SKM-1 treated with dmso at 0.1 percent for 144 hours (cell line): ENCODE data around the gene ARHGAP12.

Source experiments
- DNase-seq: peaks from one replicate; lab custom pipeline; 2025; ENCODE audit not compliant: unreplicated experiment; lab: John Stamatoyannopoulos, UW

ARHGAP12 gene

DNA sequence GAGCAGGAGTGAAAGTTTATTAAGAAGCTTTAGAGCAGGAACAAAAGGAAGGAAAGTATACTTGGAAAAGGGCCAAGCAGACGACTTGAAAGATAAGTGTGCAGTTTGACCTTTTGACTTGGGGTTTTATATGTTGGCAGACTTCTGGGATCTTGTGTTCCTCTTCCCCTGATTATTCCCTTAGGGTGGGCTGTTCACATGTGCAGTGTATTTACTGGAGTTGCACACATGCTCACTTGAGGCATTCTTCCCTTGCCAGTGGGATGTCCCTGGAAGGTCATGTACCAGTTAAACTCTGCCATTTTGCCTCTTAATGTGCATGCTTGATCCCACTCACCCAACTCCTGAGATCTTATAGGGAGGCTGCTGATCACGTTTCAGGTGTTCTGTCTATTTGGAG is 23.4 kb upstream of the ARHGAP12 start:
- DNase-seq, result no peak

DNA sequence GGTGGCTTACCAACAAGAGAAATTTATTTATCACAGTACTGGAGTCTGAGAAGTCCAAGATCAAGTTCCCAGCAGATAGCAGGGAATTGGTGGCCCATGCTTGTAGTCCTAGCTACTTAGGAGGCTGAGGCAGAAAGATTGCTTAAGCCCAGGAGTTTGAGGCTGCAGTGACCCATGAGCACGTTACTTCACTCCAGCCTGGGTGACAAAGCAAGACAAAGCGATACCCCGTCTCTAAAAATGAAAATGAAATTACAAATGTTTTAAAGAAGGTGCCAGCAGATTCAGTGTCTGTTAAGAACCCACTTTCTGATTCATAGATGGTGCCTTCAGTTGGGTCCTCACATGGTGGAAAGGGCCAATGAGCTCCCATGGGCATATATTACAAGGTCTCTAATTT is 20.6 kb upstream of the ARHGAP12 start:
- no peak for DNase-seq

DNA sequence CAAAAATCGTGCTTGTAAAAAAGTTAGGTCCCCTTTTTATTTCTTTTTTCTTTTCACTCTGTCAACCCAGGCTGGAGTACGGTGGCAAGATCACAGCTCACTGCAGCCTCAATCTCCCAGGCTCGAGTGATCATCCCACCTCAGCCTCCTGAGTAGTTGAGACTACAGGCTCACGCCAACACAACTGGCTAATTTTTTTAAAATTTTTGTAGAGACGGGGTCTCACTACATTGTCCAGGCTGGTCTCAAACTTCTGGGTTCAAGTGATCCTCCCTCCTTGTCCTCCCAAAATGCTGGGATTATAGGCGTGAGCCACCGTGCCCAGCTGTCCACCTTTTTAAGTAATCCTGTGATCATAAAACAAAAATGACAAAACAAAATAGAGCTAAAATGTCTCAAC is 19.4 kb upstream of the ARHGAP12 start:
- DNase-seq, result no peak

DNA sequence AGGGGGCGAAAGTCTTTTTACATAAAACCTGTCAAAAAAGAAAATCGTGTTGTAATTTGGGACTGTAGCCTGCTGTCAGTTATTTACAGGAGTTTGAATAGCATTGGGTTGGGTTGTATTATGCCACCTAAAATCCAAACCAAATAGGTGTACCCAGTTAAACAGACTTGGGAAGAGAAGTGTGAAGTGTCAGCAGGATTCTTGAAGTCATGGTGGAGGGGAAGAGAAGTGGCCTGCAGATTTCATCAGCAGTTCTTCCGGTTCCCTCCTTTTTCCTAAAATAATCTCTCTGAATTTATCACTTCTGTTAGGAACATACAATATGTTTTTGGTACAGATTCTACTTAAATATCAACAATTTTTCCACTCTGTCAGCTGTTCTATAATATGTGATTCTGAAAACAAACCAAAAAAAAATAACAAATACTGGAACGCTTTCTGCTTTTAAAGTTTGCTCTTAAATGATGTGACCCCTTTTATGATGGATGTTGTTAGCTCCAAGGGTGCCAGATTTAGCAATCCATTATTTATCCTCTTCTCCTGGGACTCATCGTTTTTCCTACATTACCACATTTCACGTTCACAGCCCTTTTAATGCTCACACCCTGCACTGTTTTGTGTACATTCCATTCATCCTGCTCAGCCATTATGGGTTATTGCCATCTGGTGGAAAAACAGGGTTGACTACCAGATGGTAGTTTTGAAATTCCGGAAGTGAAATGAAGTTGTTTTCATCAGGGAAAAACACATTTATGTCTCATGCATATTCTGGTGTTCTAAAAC is 18.7 kb upstream of the ARHGAP12 start:
- DNase-seq, result no peak

DNA sequence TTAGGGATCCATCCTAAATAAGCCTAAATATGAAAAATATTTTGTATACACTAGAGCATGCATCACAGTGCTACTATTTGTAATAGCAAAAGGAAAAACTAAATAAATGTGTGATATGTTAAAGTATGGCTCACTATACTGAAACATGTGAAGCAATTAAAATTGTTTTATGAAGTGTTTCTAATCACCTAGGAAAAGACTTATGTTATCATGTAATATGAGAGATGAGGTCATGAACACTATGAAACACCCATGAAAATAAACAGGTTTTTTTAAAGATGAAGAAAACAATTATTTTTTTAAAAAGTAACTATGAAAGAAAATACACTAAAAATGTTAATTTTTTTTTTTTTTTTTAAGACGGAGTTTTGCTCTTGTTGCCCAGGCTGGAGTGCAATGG is 16.8 kb upstream of the ARHGAP12 start:
- no peak for DNase-seq

DNA sequence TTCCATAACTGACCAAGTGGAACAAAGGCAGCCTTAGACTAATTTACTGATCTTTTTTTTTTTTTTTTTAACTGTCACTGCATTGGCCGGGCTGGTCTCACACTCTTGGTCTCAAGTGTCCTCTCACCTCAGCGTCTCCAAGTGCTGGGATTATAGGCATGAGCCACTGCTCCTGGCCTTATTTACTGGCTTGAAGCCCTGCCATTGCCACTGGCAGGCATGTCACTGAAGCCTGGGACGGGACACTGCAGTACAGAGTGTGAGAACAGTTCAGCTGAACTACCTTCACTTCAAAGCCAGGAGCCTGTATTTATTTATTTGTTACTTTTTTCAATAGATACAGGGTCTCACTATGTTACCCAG is 15.4 kb upstream of the ARHGAP12 start:
- DNase-seq, result no peak

DNA sequence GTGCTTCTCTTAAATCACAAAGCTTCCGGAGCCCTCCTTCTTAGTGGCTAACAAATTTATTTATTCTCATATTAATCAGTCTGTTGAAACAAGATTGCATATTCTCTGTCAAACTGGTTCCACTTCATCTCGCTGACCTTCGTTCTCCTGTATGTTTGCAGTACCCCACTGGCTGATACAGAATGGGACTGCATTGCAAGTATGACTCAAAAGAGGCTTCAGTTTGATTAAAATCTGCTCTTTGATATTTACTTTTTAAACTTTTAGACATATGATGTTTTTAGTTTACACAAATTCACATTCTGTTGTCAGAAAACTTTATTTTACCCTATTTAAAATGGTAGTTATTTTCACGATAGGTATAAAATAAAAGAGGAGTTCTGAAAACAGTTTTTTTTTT is 14.3 kb upstream of the ARHGAP12 start:
- DNase-seq, result no peak

DNA sequence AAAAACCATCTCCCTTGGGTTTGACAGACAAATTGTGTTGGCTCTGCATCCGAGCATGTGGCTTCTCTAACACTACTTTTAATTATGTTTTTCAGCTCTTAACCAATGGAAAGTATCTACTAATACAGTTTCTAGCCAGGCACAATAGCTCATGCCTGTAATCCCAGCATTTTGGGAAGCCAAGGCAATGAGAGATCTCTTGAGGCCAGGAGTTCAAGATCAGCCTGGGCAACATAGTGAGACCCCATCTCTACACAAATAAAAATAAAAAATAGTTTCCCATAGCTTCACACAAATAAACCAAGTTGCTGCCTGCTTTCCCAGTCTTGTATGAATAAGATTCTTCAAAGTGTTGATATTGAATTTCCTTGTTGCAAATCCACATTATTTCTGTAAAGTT is 13.8 kb upstream of the ARHGAP12 start:
- no peak for DNase-seq

DNA sequence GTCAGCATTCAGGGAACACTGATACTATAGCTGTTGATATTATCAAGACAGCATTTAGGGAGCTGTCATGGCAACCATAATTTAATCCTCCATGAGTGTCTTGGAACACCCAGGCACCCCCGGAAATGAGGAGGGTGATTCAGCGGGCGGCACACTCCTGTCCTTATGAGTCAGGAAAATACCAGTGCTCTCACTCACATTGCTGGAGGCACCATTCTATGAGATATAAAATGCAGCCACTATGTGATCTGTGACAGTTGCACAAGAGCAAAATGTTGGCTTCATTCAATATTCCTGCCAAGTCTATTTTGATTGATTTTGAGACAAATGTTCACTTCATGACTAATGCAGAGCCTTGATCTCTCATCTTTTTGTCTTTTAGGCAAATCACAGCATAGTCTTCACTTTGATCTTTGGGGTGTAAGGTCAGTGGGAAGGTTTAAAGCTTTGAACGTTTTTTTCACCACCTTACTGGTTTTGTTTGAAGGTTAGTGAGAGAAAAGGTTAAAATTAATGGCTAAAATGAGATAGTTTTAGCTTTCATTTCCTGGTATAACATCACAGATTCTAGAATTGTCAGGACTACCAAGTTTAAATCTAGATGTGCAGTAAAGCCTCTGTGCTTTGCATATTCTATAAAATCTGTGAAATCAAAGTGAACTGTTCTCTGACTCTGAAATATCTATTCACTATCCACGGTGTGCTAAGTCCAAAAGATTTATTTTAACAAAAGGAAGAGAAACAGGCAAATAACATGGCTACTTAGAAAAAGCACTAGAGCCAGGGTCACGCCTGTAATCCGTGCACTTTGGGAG is 12.4 kb upstream of the ARHGAP12 start:
- no peak for DNase-seq

DNA sequence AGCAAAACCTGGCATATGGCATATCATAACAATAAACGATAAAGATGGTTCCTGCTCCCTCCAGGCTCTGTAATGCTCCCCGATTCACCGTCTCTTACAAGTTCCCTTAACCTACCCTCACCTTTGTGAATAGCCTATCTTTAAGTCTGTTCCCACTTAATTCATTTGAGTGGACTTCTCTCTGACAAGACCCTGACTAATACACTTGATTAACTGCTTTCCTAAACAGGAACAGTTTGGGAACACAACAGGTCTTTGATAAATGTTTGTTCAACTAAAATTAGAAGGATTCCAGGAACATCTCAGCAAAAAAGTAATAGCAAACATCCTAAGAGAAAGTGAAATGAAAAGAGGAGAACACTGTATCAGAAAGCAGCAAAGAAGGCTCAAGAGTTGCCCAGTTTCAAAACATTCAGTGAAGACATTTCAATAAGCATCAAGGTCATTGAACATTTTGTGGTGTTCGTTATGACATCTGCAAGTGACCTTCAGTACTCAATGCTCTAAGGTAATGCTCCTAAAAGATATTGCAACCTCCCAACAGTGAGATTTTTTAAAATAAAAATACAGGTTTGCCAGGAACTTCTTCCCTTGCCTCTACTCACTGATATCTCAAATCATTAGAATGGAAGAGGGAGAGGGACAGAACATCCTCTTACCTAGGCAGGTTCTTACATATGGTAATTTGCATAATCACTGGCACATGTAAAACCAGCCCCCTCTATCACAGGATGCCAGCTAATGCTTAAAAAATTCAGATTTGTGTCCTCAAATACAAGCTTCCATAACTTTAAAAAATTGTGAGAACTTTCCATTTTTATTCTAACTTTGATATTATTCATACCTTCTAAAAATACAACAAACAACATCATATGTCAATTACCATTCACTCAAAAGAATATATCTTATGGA is 11.4 kb upstream of the ARHGAP12 start:
- DNase-seq, result no peak

DNA sequence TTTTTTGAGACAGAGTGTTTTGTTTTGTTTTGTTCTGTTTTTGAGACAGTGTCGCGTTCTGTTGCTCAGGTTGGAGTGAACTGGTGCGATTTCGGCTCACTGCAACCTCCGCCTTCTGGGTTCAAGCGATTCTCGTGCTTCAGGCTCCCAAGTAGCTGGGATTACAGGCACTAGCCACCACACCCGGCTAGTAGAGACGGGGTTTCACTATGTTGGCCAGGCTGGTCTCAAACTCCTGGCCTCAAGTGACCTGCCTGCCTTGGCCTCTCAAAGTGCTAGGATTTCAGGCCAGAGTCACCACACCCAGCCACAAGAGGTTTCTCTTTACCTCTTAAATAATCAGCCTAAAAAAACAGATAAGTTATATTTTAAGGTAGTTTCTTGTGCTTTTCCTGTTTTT is 8.7 kb upstream of the ARHGAP12 start:
- DNase-seq, result no peak

DNA sequence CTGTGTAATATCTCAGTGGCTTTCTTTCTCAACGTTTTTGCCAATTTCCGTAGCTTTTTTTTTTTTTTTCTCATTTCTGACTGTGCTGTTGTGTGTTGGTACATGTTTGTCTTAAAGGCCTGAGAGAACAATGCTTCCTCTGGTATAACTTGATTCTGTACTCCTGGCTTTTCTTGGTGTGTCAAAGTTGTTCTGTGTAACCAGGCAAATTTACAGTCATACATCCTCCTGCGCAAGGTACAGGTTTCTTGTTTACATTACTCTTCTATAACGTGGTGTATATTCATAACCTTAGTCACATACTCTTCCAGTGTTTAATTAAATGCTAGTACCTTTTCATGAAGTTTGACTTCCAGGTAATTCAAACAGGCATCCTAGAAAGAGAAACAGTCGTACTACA is 8.3 kb upstream of the ARHGAP12 start:
- no peak for DNase-seq

DNA sequence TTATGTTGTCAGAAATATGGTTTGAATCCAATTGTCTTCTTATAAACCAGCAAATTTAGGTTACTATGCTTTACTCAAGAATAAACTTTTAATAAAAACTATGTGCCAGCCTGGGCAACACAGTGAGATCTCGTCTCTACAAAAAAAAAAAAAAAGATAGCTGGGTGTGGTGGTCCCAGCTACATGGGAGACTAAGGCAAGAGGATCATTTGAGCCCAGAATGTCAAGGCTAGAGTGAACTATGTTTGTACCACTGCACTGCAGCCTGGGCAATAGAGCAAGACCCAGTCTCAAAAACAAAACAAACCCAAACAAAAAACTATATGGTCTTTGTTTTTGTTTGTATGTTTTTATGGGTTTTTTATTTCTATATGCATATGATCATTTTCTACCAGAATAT is 7.5 kb upstream of the ARHGAP12 start:
- no peak for DNase-seq

DNA sequence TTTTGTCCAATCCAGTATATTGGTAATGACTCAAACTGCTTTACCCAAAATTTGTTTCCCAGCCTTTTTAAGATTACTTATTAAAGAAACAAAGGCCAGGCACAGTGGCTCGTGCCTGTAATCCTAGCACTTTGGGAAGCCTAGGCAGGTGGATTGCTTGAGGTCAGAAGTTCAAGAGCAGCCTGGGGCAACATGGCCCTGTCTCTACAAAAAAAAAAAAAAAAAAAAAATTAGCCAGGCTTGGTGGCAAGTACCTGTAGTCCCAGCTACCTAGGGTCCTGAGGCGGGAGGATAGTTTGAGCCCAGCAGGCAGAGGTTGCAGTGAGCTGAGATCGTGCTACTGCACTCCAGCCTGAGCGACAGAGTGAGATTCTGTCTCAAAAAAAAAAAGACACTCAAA is 7.0 kb upstream of the ARHGAP12 start:
- no peak for DNase-seq

DNA sequence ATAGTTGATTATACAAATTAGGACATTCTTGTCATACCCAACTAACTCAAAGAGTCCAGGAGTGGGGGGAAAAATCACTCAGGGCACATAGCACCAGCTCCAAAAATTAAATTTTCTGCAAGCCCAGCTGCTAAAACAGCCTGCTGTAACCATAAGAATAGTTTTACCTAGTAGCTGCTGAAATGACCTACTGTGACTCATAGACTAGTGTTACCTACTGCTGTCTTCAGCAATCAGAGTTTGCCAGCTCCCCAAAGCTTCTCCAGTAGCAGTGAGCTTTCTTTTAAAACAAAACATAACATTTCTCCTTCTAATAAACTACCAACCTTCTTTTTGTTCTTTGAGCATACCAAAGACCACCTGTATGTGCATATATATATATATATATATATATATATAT is 4.2 kb upstream of the ARHGAP12 start:
- no peak for DNase-seq

DNA sequence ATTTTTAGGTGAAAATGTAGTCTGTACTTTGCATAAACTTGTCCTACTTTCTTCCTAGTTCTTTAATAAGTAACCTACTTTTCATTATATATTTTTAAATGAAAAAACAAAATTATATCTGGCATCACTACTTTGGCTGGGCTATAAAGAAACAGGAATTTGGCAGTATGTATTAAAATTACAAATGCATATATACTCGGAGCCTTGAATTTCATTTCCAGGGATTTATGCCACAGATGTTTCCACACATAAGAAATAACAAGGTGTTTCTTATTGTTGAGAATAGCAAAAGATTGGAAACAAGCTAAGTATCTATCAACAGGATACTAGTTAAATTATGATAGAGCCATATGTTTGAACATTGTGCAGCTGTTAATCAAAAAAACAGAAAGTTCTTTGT is 2.2 kb upstream of the ARHGAP12 start:
- DNase-seq, result no peak

DNA sequence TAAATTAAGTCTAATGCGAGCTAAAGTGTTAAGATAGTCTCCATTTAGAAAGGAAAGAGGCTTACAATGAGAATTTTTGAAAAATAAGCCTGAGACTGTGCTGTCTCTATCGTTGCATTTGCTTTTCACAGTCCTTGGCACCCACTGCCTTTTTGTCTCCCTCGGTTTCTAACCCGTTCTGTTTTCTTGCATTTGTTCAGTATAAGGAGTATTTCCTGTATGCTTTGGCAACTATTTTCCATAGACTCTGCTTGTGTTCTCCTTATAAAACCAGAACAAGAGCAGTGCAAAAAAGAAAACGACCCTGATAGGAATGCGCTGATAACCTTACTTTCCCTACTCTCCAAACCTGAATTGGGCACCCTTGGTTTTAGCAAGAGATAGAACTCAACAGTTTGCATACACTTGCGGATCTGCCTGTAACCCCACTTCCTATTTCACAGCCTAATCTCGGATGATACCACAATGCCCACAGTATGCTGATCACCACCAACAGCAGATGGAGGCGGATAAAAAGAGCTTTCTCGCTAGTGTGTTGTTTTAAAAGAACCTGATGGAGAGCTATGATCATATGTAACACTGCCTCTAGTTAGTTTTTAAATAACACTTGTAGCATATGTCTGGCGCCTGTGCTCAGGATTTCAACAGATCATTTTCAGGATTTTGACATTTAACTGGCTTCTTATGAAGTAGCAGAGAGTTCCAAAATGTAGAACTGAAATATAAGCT is 1.6 kb upstream of the ARHGAP12 start:
- DNase-seq, result no peak

DNA sequence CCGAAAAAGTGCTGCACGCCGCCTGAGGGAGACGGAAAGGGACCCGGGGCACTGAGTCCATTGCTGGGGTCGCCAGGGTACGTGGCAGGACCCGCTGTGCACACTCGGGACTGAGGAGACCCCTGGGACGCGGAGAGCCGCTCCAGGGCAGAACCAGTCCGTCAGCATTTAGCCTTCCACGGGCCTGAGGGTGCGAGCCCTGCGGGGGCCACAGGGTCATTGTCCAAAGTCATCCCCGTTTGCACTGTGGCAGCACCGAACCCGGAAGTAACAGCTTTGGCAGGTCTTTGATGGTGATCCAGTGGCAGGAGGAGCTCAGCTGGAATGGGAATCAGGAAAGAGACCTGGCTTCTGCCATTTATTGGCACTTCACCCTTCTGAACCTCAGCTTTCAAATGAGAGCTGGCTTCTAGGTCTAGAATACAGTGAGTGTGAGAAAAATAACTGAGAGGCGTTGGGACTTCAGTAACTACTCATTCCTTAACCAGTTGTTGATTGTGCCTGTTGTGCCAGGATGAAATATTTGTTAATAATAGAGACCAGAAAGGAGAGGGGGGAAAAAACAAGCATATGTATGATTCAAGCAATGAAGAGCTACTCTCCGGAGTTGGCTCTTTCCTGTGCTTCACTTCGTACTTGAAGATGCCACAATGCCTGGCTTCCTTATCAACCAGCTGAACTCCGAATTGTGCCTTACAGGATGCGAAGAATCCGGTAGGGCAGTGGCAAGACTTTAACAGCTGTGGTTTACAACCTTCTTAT is 811 bp upstream of the ARHGAP12 start:
- no peak for DNase-seq

DNA sequence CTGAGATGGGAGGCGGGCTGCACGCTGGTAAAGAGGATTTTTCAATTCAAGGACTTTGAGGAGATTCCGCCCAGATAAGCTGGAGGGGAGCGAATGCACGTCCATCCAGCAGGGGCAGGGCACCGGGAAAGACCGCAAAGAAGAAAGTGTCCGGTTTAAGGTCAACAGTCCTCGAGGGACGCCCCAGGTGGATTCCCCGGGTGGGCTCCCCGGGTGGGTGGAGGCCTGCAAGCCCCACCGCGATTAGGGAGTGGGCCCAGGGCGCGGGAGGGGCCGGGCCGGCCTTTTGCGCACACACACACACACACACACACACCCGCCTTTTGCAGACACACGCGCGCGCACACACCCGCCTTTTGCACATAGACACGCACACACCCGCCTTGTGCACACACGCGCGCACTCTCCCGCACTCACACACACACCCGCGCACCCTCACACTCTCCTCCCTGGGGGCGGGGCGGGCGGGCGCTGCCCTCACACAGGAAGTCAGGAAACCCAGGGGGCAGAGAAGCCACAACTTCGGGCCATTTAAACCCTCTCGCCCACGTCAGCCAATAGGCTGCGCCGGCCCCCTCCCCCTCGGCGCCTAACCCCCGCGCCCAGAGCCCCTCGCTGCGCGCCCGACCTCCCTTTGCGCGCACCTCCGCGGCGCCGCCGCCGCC is 615 bp downstream of the ARHGAP12 start:
- DNase-seq, result no peak

DNA sequence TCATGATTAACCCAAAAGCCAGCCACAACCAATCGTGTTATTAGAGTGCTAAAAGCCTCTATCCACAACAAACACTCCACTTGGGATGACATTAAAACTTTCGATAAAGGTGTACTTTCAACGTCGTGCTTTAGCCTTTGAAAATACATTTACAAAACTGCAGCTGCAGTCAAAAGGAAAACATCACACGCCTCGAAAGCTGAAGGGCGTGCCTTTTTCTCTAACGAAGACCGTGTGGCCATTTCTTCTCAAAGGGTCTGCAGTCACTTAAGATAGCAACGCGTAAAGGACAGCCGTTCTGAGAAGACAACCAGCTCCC is 1.1 kb downstream of the ARHGAP12 start:
- DNase-seq, result no peak
